ENCODE measurements around the gene POLR1C. TPM values are rescaled to one million over a fixed set of nuclear protein-coding genes. Genes with fewer than 3 reads are reported as not detected.

POLR1C gene
- total and polyA plus RNA-seq, 3 donors from 2014 or later: 35.0 to 41.3 (median 37.7) TPM

GRCh38 chr6:43468748-43469681, 47.9 kb upstream of the POLR1C start:
- H3K27ac ChIP-seq: no peak overlapping the region
- H3K4me1 ChIP-seq: no peaks in the 10 kb centered on the region
- intact Hi-C loops (cut with DNase I; ENCODE audit: low total_unique reads): no loop called here
- H3K4me3 ChIP-seq: no peak overlapping the region
- H3K36me3 ChIP-seq (ENCODE audit: low read depth, missing control alignments): no peaks in the 10 kb centered on the region
- no peaks in the 10 kb centered on the region for H3K9me3 ChIP-seq
- WGBS, 2 donors: 72 to 77% methylated on average over 12 to 13 of the region's 13 CpGs
- no peak for DNase-seq
- no peak for TF ChIP-seq CTCF (IDR thresholded peaks at IDR 0.05)
- TF ChIP-seq POLR2A (IDR thresholded peaks at IDR 0.05): no peak
- H3K27me3 ChIP-seq: no peaks in the 10 kb centered on the region

GRCh38 chr6:43469947-43470346, 46.9 kb upstream of the POLR1C start:
- no peak overlapping the region for H3K27ac ChIP-seq
- 92 to 95% methylated on average over 7 of the region's 7 CpGs for WGBS, 2 donors
- no peak overlapping the region for H3K4me3 ChIP-seq
- no peaks in the 10 kb centered on the region for H3K4me1 ChIP-seq
- TF ChIP-seq CTCF (IDR thresholded peaks at IDR 0.05): no peak
- TF ChIP-seq POLR2A (IDR thresholded peaks at IDR 0.05): no peak
- DNase-seq: no peak
- H3K36me3 ChIP-seq (ENCODE audit: low read depth, missing control alignments): no peaks in the 10 kb centered on the region
- no peaks in the 10 kb centered on the region for H3K27me3 ChIP-seq
- no peaks in the 10 kb centered on the region for H3K9me3 ChIP-seq
- intact Hi-C loops (cut with DNase I; ENCODE audit: low total_unique reads): no loop called here

- H3K27me3 ChIP-seq: no peaks in the 10 kb centered on the region
- no peaks in the 10 kb centered on the region for H3K36me3 ChIP-seq (ENCODE audit: low read depth, missing control alignments)
- TF ChIP-seq CTCF (IDR thresholded peaks at IDR 0.05) (no peak), POLR2A (IDR thresholded peaks at IDR 0.05) (no peak)
- no peaks in the 10 kb centered on the region for H3K4me1 ChIP-seq
- 71 to 88% methylated on average over 1 of the region's 1 CpG for WGBS, 2 donors
- no peaks in the 10 kb centered on the region for H3K9me3 ChIP-seq
- intact Hi-C loops (cut with DNase I; ENCODE audit: low total_unique reads): no loop called here
- H3K4me3 ChIP-seq: no peak overlapping the region
- H3K27ac ChIP-seq: no peak overlapping the region
- DNase-seq: no peak
Measured at GRCh38 chr6:43471399-43471798, 45.5 kb upstream of the POLR1C start.

- Histone ChIP-seq H3K4me1 (no peaks in the 10 kb centered on the region), H3K27me3 (no peaks in the 10 kb centered on the region), H3K4me3 (no peak overlapping the region), H3K27ac (no peak overlapping the region), H3K9me3 (no peaks in the 10 kb centered on the region), H3K36me3 (ENCODE audit: low read depth, missing control alignments) (no peaks in the 10 kb centered on the region)
- intact Hi-C loops (cut with DNase I; ENCODE audit: low total_unique reads): no loop called here
- 97 to 99% methylated on average over 4 of the region's 4 CpGs for WGBS, 2 donors
- no peak for TF ChIP-seq CTCF (IDR thresholded peaks at IDR 0.05)
- TF ChIP-seq POLR2A (IDR thresholded peaks at IDR 0.05): no peak
- DNase-seq: no peak
Measured at GRCh38 chr6:43472515-43472914, 44.4 kb upstream of the POLR1C start.

- no peaks in the 10 kb centered on the region for H3K36me3 ChIP-seq (ENCODE audit: low read depth, missing control alignments)
- whole genome bisulfite sequencing, 2 donors: 75 to 77% methylated on average over 6 of the region's 6 CpGs
- H3K4me1 ChIP-seq: peaks cover 7% of the 10 kb centered on the region
- no peaks in the 10 kb centered on the region for H3K27me3 ChIP-seq
- intact Hi-C loops (cut with DNase I; ENCODE audit: low total_unique reads): no loop called here
- TF ChIP-seq CTCF (IDR thresholded peaks at IDR 0.05) (no peak), POLR2A (IDR thresholded peaks at IDR 0.05) (no peak)
- H3K4me3 ChIP-seq: no peak overlapping the region
- H3K27ac ChIP-seq: no peak overlapping the region
- no peak for DNase-seq
- H3K9me3 ChIP-seq: no peaks in the 10 kb centered on the region
Measured at GRCh38 chr6:43475516-43475915, 41.4 kb upstream of the POLR1C start.
